Measurements from ENCODE around the gene MYOT.

- TF ChIP-seq ELF4 (IDR thresholded peaks at IDR 0.05) (no peak), HDGF (IDR thresholded peaks at IDR 0.05; ENCODE audit: borderline replicate concordance) (no peak), SP1 (IDR thresholded peaks at IDR 0.05) (no peak), LEF1 (IDR thresholded peaks at IDR 0.05; ENCODE audit: borderline replicate concordance) (no peak), SUZ12 (IDR thresholded peaks at IDR 0.05) (no peak), ZNF384 (IDR thresholded peaks at IDR 0.05) (no peak), CTBP1 (IDR thresholded peaks at IDR 0.05; ENCODE audit: borderline replicate concordance) (no peak), FOXM1 (IDR thresholded peaks at IDR 0.05; ENCODE audit: borderline replicate concordance) (no peak), NFRKB (IDR thresholded peaks at IDR 0.05) (no peak), BHLHE40 (IDR thresholded peaks at IDR 0.05; ENCODE audit: borderline replicate concordance) (no peak), ARNT (IDR thresholded peaks at IDR 0.05) (no peak)
Observed at GRCh38 chr5:137858223-137858916, 9.3 kb upstream of the MYOT start.

Measured in HEK293T (cell line).